ENCODE results near the gene ADAT2.
A peak's percentile ranks its signal among the peaks of the same experiment; 100 is the strongest.

The ADAT2 gene

DNA sequence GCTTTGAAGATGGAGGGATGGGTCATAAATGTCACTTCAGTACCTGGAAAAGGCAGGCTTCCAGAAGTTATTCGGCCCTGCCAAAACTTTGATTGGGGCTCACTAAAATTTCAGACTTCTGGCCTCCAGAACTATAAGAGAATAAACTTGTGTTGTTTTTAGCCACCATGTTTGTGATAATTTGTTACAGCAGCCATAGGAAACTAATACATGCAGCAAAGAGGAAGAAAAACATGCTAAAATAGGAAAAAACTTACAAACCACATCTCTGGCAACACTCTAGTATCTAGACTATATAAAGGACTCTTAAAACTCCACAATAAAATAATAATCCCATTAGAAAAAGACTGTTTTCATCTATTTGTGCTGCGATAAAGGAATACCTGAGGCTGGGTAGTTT is 9.5 kb downstream of the ADAT2 start:
- no peak for DNase-seq

DNA sequence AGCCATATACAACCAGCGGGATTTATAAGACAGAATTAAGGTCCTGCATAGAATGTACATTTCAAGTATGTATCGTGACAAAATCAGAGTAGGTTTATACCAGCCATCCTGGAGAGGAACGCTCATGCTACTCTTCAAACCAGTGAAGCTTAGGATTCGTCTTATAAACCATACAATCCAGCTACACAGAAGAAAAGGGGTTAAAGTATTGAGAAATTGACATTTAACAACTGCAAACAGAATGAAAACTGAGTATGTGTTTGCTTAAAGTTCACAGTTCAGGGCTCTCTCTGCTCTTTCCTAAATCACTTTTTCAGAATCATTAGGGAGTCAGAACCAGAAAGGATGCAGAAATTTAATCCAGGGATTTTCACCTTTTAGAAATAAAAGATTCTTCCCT is 17.9 kb downstream of the ADAT2 start:
- no peak for DNase-seq

DNA sequence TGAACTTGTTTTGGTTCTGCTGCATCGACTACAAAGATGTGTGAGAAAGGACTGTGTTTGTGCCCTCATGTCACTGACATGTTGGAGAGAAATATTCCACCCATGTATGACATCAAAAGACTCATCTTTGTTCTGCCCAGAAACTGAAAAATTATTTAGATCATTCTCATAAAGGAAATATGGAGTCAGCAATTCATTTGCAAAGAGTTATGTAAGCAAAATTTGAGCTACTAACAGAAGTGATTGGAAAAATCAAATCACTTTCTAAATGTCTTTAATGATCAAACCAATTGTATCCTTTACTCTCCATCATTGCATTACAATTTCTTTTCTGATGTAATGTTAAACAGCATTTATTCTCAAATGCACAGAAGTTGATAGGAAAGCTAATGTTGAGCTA is 19.3 kb downstream of the ADAT2 start:
- no peak for DNase-seq

DNA sequence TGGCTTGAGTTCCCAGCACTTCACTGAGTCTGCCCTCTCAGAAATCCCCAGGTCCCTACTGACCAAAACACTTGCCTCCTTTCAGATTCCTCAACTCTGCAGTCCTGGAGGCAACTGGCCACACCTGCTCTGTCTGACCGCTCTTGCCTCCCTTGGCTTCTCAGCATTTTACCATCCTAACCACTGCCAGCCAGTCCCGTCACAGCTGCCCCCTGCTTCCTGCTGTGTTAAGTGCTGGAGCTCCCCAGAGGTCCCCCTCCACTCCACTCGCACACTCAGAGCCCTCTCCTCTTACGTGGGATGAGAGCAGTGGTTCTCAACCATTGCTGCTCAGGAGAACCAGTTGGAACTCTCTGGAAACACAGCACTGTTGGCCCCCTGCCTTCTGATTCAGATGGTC is 20.5 kb downstream of the ADAT2 start:
- DNase-seq = no peak

DNA sequence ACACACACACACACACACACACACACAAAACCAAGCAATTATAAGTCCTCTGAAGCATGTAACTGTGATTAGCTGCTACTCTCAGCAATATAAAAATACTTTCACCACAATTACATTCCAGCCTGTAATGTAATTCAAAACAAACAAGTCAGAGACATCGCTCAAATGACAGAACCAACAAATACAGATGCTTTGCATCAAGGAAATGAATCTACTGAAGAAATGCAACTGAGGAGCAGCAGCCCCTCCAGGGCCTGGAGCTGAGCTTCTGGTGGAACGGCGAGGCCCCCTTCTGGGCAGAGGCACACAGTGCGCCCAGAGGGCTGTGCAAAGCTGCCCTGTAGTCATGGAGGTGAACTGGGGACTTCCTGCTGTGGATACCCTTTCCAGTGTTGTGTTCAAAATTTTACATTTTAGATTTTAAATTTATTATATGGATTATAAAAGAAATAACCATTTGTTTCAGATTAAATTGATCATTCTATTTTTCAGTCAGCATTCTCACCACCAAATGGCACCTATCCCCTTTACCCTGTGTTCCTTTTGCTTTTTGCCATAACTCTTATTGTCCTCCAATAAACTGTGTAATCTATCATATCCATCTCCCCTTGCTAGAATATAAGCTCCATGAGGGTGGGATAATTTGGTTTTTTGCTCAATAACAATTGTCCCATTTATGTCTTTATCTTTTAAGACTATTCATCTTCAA is 23.2 kb downstream of the ADAT2 start:
- DNase-seq = peak; percentile 86

DNA sequence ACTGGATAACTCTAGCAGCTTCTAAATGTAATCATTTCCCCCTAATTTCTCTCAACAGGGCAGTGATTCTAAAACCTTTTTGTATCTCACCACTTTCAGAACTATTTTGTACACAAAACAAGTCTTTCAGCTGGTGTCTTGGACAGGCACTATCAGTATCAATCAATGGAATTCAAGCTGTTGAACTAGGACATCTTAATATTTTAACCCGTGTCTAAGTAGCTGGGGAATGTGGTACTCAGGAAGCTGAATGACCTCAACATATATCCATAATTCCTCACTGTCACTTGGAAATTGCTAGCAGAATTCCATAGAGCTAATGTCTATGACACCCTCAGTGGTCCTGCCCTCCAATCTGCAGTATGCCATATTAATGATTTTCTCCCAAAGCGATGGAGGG is 24.5 kb downstream of the ADAT2 start:
- DNase-seq = no peak

DNA sequence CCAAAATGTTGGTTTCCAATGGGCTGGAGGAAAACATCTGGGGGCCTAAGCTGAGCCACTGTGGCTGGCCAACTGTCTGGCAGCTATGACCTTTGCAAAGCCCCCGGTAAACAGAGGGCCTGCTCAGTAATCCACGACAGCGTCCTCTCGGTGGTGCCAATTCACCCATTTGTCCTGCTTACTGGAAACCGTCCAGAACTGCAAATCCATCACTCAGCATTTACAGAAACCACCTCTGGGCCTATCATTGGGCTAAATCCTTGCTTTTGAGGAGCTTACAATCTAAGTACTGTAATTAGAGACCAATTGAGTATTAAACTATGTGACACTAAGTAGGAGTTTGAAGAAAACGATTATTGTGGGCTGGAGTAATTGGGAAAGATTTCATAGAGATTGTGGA is 31.0 kb downstream of the ADAT2 start:
- DNase-seq = no peak

DNA sequence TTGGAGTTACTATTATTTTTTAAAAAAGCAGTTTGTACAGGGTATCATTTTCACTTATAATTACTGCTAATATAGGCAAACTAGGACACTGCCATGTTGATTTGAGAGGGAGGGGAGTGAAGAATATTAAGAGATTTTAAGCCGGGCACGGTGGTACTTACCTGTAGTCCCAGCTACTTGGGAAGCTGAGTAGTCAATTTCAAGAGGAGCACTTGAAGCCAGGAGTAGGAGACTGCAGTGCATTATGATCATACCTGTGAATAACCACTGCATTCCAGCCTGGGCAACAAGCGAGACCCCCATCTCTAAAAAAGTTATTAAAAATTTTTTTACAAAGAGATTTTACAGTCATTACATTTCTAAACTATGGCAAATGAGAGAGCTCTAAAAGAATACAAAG is 35.7 kb downstream of the ADAT2 start:
- DNase-seq = no peak

DNA sequence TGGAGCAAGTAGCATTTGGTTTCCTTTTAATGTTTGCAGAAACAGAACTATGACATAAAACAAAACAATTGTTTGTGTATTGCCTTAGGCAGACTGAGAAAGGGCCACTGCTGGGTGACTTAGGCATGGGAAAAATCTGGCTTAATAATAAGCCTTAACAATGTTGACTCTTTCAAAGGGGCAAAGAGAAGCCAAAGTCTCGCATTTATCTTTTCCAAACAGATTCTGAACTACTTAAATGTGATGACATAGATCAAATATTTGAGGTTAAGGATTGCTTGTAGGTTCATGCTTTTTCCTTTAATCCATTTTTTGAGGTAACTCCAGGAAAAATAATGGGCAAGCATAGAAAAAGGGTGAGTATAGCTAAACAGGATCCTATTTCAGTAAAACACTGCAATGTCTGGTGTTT is 39.6 kb downstream of the ADAT2 start:
- no peak for DNase-seq

DNA sequence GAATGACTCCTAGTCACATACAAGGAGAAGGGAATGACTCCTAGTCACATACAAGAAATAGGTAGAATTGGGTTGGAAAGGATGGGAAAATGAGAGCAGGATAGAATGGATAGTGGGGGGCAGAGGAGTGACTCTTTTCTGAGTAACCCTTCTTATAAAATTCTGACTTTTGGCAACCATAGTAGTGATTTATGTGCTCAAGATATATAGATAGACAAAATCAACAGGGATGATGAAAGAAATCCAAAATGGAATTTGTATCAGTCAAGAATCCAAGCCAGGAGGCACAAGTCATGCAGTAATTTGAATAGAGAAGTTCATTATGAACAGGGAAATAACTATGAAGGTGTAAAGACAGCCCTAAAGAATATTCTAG is 41.7 kb downstream of the ADAT2 start:
- no peak for DNase-seq

DNA sequence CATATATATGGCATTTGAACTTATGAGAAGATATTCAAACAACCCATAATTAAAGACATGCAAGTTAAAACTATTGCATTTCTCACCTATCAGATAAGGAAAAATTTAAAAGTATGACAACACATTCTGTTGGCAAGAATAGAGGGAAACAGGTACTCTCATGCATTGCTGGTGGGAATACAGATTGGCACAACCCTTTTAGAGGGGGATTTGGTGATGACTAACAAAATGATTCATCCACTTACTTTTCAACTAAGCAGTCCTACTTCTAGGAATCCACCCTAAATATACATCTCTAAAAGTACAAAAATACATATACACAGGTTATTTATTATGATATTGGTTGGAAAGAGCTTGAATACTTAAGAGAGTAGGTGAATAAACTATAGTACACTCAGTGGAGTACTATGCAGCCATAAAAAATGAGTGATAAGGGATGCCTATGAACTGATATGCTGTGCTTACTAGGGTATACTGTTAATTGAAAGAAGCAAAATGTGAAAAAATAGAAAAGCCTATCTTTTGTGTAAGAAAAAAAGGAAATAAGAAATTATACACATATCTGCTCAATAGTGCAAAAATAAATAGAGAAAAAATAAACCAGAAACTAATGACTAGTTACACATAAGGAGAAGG is 42.2 kb downstream of the ADAT2 start:
- no peak for DNase-seq

DNA sequence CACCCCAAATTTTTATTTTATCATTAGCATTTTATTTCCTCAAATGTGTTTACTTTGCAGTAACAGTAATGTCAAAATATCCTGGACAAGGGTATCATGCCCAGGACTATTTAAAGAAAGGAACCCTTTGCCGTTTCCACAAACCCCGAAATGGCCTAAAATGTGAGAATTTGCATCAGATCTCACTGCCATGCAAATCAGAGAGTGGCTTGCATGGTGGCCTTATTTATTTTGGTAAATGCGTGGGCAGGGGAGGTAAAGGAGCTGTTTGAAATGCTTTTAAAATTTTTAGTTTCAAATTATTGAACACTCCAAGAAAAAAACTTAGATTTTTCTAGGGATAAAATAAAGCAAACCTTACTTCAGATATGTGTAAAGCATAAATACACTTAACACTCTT is 43.8 kb downstream of the ADAT2 start:
- no peak for DNase-seq

DNA sequence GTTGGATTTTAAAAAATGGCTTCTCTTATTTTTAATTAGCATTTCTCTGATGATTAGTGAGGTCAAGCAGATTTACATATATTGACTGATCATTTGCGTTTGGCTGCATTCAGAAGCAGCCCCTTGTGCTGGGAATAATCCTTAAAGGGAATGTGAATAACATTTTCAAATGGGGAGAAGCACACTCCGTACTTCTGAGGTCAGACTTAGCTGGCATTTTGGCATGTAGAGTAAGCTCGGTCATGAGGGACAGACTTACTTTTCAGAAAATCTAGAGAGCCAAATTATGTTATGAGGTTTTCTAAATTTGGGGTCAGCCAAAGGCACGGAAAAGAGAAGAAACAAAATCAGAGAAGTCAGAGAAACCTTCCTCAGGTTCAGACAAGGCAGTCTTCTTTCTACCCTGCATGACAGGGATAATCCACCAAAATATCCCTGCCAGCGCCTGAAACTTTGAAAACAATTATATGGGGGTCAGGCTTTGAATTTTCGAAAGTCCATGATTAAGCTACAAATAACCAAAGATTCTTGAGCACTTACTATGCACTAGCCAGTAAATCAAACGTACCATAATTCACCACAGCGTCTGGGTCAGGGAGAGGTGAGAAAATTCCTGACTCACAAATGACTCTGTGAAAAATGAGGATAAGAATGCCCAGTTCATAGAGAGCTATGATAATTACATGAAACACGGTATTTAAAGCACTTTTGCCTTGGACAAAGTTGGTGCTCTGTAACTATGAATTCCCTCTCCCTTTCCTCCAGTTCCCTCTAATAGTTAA is 44.9 kb downstream of the ADAT2 start:
- no peak for DNase-seq

DNA sequence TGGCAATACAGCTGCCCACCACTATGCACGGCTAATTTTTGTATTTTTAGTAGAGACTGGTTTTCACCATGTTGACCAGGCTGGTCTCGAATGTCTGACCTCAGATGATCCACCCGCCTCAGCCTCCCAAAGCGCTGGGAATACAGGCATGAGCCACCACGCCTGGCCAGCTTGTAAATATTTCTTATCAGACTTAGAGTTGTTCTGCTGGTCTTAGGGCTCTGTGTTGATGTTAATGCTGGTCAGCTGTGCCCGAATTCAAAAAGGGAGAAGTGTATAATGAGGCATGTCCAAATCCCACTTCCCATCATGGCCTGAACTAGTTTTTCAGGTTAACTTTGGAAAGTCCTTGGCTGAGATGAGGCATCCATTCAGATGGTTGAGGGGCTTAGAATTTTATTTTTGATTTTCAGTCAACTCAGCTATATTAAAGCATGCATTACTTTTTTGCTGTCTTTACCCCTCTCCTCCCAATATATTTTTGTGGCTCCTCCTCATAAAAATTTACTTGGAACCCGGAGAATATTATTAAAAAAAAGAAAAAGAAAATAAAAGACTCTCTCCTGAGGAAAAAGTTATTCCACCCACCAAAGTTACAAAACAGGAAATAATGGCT is 47.7 kb downstream of the ADAT2 start:
- DNase-seq = no peak

DNA sequence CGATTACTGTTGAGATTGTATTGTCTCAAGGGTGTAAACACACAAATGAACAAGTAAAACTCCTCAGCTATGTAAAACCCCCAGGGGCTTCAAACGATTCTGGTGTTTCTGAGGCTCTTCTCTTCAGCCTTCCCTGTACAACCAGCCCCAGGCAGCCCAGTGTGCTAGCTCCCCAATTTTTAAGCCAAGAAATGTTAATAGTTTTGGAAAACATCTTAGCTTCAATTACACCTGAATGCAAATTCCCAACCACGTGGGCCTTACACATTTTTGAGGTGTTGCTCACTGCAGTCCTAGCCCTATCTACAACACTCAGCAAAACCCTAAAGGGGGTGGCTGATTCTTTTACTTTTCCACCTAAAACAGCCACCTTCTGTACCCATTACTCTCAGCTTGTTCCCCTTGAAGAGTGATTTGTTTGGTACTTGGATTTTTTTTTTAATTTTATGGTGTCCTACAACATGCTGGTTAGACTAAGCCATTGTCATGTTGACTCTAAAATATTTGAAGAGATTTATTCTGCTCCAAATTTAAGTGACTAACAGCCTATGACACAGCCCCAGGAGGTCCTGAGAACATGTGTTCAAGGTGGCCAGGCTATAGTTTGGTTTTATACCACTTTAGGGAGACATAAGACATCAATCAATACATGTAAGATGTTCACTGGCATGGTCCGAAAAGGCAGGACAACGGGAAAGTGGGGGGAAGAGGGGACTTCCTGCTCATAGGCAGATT is 48.7 kb downstream of the ADAT2 start:
- DNase-seq = no peak

DNA sequence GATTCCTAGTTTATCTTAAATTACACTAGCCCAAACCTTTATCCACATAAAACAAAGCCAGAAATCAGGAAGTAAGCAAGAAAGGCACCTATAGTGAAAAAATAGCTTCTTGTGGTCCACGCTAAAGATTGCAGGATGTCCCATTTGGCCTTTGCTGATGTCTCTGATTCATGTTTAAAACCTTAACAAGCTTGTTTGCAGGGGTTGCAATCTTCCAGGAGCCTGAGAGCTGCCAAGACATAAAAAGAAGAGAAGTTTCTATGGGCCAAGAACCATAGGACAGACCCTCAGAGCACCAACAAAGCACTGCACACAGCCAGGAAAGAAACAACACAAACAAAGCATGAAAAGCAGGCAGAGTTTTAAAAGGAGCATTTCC is 49.4 kb downstream of the ADAT2 start:
- no peak for DNase-seq

DNA sequence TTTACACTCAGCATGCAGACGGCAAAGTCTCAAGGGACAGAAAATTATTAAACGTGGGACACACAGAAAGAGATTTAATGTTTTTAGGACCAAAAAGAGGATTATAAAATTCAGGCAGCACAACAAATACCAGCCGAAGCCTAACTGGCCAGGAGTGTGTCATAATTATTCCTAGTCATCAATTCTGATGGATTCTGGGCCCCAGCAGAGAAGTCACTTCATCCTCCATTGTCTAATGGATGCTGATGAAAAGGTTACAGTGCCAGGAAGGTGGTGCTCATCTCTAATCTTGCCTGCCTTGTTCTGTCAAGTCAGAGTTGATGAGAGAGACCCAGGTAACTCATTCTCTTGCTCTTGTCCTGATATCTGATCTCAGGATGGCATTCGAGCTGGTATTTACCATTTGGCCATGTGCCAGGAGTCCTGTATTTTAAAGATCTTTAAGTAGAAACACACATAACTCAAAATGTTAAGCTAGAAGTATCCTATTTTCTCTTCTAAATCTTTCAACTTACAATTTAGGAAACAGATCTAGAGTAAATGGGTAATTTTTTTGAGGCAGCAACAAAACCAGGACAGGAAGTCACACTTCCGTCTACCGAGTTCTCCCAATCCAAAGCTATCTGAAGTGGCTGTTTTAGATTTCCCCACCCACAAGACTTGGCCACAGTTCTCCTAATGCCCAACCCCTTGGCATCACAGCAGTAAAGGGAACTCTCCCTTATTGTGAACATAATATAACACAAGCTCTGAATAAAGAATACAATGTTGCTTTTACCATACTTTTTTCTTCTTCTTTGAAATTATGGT is 50.0 kb downstream of the ADAT2 start:
- DNase-seq = peak; percentile 53

DNA sequence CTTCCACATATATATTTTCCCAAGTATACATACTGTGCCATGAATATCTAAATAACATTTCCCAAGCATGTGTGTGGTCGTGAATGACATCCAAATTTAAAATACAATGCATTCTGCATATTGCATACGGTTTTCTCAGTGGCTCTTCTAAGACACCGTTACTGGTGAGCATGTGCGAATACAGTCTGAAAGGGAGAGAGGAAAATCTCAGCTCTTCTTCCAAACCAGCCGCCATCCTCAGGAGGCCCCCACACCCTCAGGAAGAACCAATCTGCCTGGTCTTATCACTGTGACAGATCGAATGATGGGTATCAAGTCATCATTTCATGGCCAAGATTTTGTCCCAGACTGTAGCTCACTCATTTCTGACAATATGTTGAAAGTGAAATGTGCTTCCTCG is 50.7 kb downstream of the ADAT2 start:
- DNase-seq = no peak

DNA sequence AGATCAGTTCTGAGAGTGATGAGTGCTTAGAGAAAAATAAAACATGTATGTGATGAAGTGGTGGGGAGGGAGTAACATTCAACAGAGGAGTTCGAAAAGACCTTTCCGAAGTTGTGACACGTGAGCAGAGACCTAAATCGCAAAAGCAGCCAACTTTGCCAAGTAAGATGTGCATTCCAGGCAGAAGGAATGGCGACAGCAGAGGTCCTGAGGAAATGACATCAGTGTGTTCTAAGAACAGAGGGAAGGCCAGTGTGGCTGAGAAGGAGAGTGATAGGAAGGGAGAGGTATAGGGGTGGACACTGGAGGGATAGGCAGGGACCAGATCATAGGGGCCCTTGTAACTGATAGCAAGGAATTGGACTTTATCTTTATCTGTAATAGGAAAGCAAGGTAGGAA is 51.3 kb downstream of the ADAT2 start:
- no peak for DNase-seq

DNA sequence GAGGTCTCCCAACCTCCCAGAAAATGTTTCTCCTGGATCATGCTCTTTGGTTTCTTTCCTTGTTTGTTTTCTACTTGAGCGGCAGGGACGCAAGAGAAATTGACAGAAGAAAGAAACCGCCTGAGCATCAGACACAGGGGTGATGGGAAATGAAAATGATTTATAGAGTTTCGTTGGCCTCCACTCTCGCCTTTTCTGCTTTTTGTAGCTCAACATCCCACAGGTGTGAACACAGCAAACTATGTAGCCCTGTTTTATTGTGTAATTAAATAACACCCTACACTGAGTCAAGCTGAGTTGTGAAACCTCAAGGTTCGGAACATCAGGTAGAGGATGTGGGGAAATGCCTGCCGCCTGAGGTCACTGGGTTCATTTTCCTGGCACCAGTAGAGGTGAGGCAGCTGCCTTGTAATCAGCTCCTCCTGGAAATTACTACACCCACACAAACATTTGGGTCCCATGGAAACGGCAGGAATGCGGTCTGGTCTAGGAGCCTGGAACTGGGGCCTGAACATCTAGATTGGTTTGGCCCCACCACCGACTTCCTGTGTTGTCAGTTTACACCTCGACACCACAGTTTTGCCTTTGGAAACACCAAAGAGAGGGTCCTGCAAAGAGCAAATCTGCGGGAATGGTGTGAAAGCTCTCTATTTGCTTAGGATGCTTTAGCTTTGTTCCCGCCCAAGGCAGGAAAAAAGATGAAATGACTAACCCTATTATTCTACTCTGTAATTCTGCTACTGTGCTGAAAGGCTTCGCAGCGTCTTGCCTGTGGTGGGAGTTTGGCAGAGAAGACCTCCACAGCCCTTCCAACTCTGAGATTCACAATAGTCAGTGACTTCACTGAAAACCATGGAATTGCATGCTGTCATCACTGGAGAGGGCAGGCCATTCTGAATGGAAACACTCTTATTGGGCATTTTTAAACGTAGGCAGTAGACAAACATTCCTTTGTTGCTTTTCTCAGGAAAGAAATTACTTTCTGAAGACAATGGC is 53.0 kb downstream of the ADAT2 start:
- peak; percentile 84 for DNase-seq

Measured in femur (tissue), 1 donor.